ENCODE measurements around the gene SLC39A3. TPM values are rescaled to one million over a fixed set of nuclear protein-coding genes. Genes with fewer than 3 reads are reported as not detected.

The SLC39A3 gene
- total and polyA plus RNA-seq, 10 of the 15 experiments (the other 5 are each of a cell fraction or from before 2014, with no cell fraction given), result 0.63 to 67.1 (median 51.2) TPM

- 90% methylated on average over 29 of the region's 29 CpGs for WGBS (ENCODE audit: insufficient coverage, insufficient replicate concordance, low lambda C conversion rate, missing lambda C conversion rate)
- H3K9ac ChIP-seq (ENCODE audit: control insufficient read depth, insufficient read depth, low read length), result no peak overlapping the region
- H3K4me2 ChIP-seq (ENCODE audit: control insufficient read depth, insufficient read depth), result no peak overlapping the region
- no peak overlapping the region for H3K4me3 ChIP-seq
- peaks cover 0 to 20% of the 10 kb centered on the region in 2 experiments; a peak in 3 of 4 replicates for H3K36me3 ChIP-seq (ENCODE audit: control insufficient read depth in 2 of 2, insufficient read depth in 2 of 2, low read length in 1 of 2)
- no peak for TF ChIP-seq ASH2L (IDR thresholded peaks at IDR 0.05; ENCODE audit: borderline replicate concordance, low read depth)
- TF ChIP-seq HSF1 (IDR thresholded peaks at IDR 0.05; ENCODE audit: low read depth, low read length), result no peak
- no peak for TF ChIP-seq CBX3 (IDR thresholded peaks at IDR 0.05; ENCODE audit: borderline replicate concordance, low read depth)
- no peak for TF ChIP-seq RCOR1 (conservative IDR thresholded peaks at IDR 0.05; ENCODE audit: low read depth, low read length)
- no peak for TF ChIP-seq ZZZ3 (IDR thresholded peaks at IDR 0.05; ENCODE audit: control insufficient read depth, insufficient read length, low read depth)
- TF ChIP-seq MYC (IDR thresholded peaks at IDR 0.05; ENCODE audit: insufficient read depth, insufficient read length, insufficient replicate concordance, low read length, severe bottlenecking), result no peak
- TF ChIP-seq MYB (IDR thresholded peaks at IDR 0.05; ENCODE audit: borderline replicate concordance, low read depth, low read length), result no peak
- H3K27me3 ChIP-seq (replicated peaks in 1 of 2; ENCODE audit: control insufficient read depth in 2 of 2, insufficient read depth in 2 of 2, low read length in 1 of 2), result no peaks in the 10 kb centered on the region
- no peak overlapping the region for H2AFZ ChIP-seq (ENCODE audit: control insufficient read depth, low read depth, low read length)
- no peaks in the 10 kb centered on the region; the same call in 2 of the 3 replicates for H3K9me3 ChIP-seq (replicated peaks; ENCODE audit: control insufficient read depth, insufficient read depth, low read length)
- ChIA-PET CTCF (no interaction called here), POLR2A (no interaction called here), SMC1A (ENCODE audit: uncharacterized antibody, unreplicated experiment) (no interaction called here), RAD21 (ENCODE audit: unreplicated experiment) (no interaction called here)
- H3K79me2 ChIP-seq (ENCODE audit: control insufficient read depth, insufficient read depth, low read length), result peaks cover 49% of the 10 kb centered on the region
- H3K4me1 ChIP-seq (ENCODE audit: control insufficient read depth, insufficient read depth, low read length), result peaks cover 12% of the 10 kb centered on the region
- FAIRE-seq, result no peak
- in situ Hi-C loops (cut with MboI), result no loop called here
- intact Hi-C loops (cut with micrococcal nuclease; ENCODE audit: unreplicated experiment), result no loop called here
- H4K20me1 ChIP-seq (ENCODE audit: control insufficient read depth, insufficient read depth), result peaks cover 9% of the 10 kb centered on the region; the same call in 1 of the 2 replicates
- no peak overlapping the region for H3K27ac ChIP-seq (ENCODE audit: control insufficient read depth, insufficient read depth)
- no peak for ATAC-seq
- BruUV-seq (replicated peaks), result no TSS peak
- no peak for DNase-seq (ENCODE audit: low read depth, low spot score)
Measured at GRCh38 chr19:2771786-2772674, 32.2 kb upstream of the SLC39A3 start.

Data from GM12878 (cell line).